LNCAP (cell line): ENCODE results near the gene KLHL6.

Experiments used
- TF ChIP-seq, protein P1 (sequence below): fragments of 450-650 bp; IDR thresholded peaks from 2 replicates; pipeline ENCODE4 v1.5.1; 2017; ENCODE audit warnings: mild to moderate bottlenecking

Gene KLHL6

DNA sequence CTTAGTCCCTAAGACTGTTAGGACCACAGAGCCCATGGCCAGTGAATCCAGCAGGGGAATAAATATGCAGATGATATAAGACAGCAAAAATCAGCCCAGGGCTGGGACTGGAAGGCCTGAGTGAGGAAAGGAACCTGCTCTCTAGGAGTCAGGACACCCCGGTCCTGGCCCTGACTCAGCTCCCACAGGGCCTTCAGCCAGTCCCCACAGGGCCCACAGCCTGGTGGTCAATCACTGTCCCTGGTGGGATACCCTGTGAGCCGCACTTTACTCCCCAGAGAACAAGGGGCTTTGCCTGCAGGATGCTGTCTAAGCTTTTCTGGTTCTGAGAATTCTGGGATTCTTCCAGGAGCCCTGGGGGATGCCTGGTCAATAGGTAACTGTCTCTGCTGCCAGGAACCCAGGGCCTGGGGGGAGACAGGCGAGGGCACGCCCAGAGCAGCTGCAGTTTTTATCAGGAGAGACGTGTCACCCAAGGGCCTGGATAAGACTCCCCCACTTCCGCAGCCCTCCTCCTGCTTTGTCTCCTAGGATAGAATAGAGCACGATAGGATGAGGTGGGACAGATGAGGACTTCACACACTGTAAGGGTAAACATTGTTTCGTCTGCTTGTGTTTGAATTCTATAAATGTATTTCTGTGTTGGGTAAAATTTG is 77.6 kb downstream of the KLHL6 start:
- TF ChIP-seq, protein P1, sequence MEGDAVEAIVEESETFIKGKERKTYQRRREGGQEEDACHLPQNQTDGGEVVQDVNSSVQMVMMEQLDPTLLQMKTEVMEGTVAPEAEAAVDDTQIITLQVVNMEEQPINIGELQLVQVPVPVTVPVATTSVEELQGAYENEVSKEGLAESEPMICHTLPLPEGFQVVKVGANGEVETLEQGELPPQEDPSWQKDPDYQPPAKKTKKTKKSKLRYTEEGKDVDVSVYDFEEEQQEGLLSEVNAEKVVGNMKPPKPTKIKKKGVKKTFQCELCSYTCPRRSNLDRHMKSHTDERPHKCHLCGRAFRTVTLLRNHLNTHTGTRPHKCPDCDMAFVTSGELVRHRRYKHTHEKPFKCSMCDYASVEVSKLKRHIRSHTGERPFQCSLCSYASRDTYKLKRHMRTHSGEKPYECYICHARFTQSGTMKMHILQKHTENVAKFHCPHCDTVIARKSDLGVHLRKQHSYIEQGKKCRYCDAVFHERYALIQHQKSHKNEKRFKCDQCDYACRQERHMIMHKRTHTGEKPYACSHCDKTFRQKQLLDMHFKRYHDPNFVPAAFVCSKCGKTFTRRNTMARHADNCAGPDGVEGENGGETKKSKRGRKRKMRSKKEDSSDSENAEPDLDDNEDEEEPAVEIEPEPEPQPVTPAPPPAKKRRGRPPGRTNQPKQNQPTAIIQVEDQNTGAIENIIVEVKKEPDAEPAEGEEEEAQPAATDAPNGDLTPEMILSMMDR, result no peak

DNA sequence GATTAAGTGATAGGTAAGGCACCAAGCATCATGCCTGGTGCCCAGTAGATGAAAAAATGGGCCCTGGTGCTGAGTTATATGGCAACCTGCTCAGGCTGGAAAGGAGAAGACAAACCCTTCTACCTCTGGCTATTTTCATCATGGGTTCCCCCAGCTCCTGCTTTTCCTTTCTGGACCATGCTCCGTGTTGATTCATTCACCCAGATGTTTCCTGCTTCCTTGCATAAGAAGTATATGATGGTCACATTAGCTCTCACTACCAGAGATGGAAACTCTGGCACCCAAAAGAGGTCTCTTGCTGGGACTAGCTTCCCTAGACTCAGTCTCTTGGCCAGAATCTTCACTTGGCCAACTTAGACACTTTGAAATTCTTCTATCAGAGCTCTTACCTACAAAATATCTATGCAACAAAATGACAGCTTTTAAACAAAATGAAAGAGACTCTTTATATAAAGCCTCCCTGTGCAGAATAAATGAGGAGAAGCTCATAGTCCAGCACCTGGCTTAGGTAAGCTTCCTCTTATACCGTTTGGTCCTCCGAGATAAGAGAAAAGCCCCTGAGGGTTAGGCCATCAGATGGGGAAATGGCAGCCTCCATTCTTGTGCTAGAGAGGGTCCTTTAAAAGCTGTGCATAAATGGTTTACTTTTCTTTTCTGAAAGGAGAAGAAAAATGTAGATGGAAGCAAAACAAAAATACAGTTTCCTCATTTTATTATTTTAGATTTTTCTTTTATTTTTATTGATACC is 80.3 kb downstream of the KLHL6 start:
- TF ChIP-seq, protein P1, result no peak

DNA sequence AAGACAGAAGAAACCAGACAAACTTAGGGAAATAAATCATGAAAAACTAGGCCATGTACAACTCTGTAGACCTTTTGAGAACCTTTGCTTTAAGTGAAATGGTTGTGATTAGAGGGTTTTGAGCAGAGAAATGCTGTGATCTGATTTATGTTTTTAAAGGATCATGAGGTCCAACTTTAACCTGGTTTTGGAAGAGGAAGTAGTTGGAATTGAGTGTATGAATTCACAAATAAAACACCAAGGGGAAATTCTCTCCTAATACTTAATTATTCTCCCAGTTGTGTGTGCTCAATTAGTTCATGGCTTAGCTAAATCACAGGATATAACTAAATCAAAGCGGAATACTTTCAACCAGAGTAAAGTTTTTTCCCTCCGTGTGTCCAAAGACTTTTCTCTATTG is 81.5 kb downstream of the KLHL6 start:
- TF ChIP-seq, protein P1, result no peak

DNA sequence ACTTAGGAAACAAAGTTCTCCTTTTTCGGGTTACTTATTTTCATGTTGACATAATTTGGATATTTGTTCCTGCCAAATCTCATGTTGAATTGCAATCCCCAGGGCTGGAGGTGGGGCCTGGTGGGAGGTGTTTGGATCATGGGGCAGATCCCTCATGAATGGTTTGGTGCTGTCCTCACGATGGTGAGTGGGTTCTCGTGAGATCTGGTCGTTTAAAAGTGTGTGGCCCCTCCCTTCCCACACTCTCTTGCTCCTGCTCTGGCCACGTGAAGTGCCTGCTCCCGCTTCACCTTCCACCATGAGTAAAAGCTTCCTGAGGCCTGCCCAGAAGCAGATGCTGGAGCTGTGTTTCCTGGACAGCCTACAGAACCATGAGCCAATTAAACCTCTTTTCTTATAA is 83.4 kb downstream of the KLHL6 start:
- TF ChIP-seq, protein P1, result no peak

- TF ChIP-seq, protein P1, result no peak
Observed at GRCh38 chr3:183468424-183468823, 87.1 kb downstream of the KLHL6 start.

DNA sequence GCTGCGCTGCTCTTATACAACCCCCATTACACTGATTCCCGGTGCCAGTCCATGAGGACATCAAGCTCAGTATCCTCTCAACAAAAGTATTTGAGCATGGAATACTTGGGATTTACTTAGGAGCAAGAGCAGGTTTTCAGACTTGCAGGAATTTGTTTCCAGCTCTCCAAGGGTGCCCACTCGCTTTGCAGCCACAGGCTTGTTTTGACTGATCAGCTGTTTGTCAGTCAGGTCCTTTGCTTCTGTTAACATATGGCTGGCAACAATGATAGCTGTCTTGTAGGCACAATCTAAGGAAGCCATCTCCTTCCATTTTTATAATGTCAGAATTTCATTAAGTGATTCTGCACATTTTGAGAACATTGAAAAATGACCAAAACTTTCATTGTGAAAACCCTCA is 88.9 kb downstream of the KLHL6 start:
- TF ChIP-seq, protein P1, result no peak

GRCh38 chr3:183464480-183464879 is 91.0 kb downstream of the KLHL6 start:
- TF ChIP-seq, protein P1, result no peak
